BJ (cell line): ENCODE results near the gene CLSTN3. TPM values are rescaled to one million over a fixed set of nuclear protein-coding genes. Genes with fewer than 3 reads are reported as not detected.

Experiments
- CTCF ChIA-PET: fragments of 350-600 bp; formaldehyde crosslinking; extraction: SDS; loops from one replicate; lab custom pipeline; 2021; ENCODE audit warnings: antibody characterized with exemption, inconsistent platforms; lab: Yijun Ruan, JAX
- POLR2A ChIA-PET: fragments of 300-600 bp; sonication (Branson Sonifier 250); formaldehyde crosslinking; extraction: SDS; loops from one replicate; lab custom pipeline; 2021; ENCODE audit warnings: antibody characterized with exemption; lab: Charles Lee
- DNase-seq: peaks from one replicate; pipeline ENCODE4 v3.0.0-alpha.2; 2011; ENCODE audit warnings: low read depth
- H3K27me3 ChIP-seq: 2 replicates; pipeline ENCODE4 v1.6.0; 2011; ENCODE audit warnings: low read length; ENCODE audit not compliant: control insufficient read depth, insufficient read depth
- H3K36me3 ChIP-seq: 2 replicates; pipeline ENCODE4 v1.5.1; 2011; ENCODE audit warnings: low read length; ENCODE audit not compliant: control insufficient read depth, insufficient read depth
- H3K4me3 ChIP-seq: 2 replicates; pipeline ENCODE4 v1.5.1; 2011; ENCODE audit warnings: low read depth, mild to moderate bottlenecking, control low read depth, low read length
- polyA plus RNA-seq: library from polyadenylated mRNA; depleted of rRNA; stranded (reverse); fragments of >200 nt; gene quantifications from 2 replicates; pipeline ENCODE4 v1.2.3, GENCODE V29; 2011
- TF ChIP-seq, protein P1 (sequence below): IDR thresholded peaks from 2 replicates; pipeline ENCODE4 v1.5.1; 2011; ENCODE audit warnings: low read depth, mild to moderate bottlenecking, control low read depth, inconsistent platforms, low read length, moderate library complexity; ENCODE audit not compliant: insufficient read depth

Gene CLSTN3
- polyA plus RNA-seq, 1 experiment: 19.2 TPM

DNA sequence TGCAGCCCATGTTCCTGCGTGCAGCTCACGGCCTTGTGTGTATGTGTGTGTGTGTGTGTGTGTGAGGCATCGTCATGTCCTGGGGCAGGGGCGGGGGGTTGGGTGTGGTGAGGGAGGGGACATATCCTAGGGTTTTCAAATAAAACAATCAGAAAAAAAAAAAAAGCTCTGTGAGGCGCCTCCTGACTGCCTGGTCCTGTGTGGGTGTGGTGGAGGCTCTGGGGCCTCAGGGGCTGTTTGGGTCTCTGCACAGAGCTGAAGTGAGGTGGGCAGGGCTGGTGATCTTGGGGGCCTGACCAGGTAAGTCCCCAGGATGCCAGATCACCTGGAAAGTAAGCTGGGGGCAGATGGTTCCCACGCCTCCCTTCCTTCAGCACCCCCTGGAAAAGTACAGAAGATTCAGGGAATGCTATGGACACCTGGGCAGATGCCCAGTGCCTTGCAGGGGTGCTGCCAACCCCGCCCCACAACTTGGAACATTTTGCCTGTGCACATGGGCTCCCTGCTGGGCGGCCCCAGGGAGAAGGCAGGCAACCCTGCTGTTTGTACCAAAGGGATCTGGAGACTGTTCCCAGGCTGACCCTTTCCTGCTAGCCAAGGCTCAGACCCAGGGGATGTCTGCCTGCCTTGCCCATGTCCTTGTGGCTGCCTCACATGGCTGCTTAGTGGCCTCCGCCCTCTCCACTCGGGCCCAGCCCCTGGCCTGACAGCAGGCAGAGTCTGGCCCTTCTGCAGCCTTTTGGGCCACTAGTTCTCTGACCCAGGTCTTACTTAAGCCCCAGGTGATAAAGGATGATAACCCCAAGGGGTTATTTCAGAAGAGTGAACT, 28.8 kb downstream of the CLSTN3 start:
- H3K36me3 ChIP-seq: peaks cover 10% of the 10 kb centered on the region; the same call in 1 of the 2 replicates
- H3K27me3 ChIP-seq: peaks cover 2% of the 10 kb centered on the region
- no peak for DNase-seq
- CTCF ChIA-PET: interaction anchor here (0.6 kb wide), 1 partner anchor 22 kb away, joined by 4 read pairs; no protein-coding TSS in a partner anchor
- TF ChIP-seq, protein P1, sequence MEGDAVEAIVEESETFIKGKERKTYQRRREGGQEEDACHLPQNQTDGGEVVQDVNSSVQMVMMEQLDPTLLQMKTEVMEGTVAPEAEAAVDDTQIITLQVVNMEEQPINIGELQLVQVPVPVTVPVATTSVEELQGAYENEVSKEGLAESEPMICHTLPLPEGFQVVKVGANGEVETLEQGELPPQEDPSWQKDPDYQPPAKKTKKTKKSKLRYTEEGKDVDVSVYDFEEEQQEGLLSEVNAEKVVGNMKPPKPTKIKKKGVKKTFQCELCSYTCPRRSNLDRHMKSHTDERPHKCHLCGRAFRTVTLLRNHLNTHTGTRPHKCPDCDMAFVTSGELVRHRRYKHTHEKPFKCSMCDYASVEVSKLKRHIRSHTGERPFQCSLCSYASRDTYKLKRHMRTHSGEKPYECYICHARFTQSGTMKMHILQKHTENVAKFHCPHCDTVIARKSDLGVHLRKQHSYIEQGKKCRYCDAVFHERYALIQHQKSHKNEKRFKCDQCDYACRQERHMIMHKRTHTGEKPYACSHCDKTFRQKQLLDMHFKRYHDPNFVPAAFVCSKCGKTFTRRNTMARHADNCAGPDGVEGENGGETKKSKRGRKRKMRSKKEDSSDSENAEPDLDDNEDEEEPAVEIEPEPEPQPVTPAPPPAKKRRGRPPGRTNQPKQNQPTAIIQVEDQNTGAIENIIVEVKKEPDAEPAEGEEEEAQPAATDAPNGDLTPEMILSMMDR: no peak
- no peak overlapping the region for H3K4me3 ChIP-seq
- POLR2A ChIA-PET: no interaction called here

DNA sequence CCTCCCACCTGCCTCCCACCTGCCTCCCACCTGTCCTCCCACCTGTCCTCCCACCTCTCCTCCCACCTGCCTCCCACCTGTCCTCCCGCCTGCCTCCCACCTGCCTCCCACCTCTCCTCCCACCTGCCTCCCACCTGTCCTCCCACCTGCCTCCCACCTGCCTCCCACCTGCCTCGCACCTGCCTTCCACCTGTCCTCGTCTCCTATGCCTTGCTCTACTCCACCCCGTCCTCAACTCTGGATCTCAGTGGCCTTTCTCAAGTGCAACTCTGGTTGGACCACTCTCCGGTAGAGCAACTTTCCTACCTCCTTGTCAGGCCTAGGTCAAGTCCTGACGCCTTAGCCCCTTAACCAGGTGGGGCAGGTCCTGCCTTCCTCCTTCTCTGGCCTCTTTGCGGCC, 30.0 kb downstream of the CLSTN3 start:
- POLR2A ChIA-PET: no interaction called here
- CTCF ChIA-PET: interaction anchor here (0.5 to 5.1 kb wide), 3 partner anchors 14 to 135 kb away, joined by 3 to 46 read pairs (median 5); no protein-coding TSS in a partner anchor
- H3K36me3 ChIP-seq: peaks cover 10% of the 10 kb centered on the region; the same call in 1 of the 2 replicates
- peaks cover 2% of the 10 kb centered on the region for H3K27me3 ChIP-seq
- TF ChIP-seq, protein P1: no peak
- H3K4me3 ChIP-seq: no peak overlapping the region
- DNase-seq: no peak

DNA sequence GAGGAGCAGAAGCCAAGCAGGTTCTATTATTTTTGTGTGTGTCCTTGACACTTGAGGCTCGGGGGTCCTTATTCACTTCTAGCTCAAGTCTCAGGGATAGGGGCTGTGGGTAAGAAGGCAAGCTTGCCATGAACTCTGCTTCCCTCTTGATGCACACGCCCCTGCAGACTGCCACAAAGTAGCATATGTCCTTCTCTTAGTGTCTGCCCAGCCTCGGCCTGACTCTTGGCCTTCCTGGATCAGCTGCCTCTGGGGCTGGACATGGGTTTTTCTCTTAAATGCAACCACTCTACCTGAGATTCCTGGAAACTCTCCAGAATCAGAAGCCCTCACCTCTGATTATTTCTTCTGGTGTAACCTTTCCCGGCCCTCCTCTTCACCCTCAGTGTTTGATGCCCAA, 31.2 kb downstream of the CLSTN3 start:
- CTCF ChIA-PET: interaction anchor here (0.6 to 5.1 kb wide), 6 partner anchors 9 to 48 kb away, joined by 3 to 46 read pairs (median 5); no protein-coding TSS in a partner anchor
- H3K36me3 ChIP-seq: peaks cover 9% of the 10 kb centered on the region; the same call in 1 of the 2 replicates
- peaks cover 2% of the 10 kb centered on the region for H3K27me3 ChIP-seq
- H3K4me3 ChIP-seq: no peak overlapping the region
- TF ChIP-seq, protein P1: no peak
- DNase-seq: no peak
- POLR2A ChIA-PET: no interaction called here

- TF ChIP-seq, protein P1: no peak
- peaks cover 6% of the 10 kb centered on the region; the same call in 1 of the 2 replicates for H3K36me3 ChIP-seq
- ChIA-PET POLR2A (no interaction called here), CTCF (interaction anchor here (1.0 to 5.1 kb wide), 11 partner anchors 8 to 101 kb away, joined by 3 to 46 read pairs (median 7); partner anchors contain the start of gene C1S)
- H3K27me3 ChIP-seq: peaks cover 2% of the 10 kb centered on the region
- no peak for DNase-seq
- no peak overlapping the region for H3K4me3 ChIP-seq
Measured at GRCh38 chr12:7161811-7162210, 31.6 kb downstream of the CLSTN3 start.

- Histone ChIP-seq H3K4me3 (no peak overlapping the region), H3K36me3 (peaks cover 1% of the 10 kb centered on the region; the same call in 1 of the 2 replicates), H3K27me3 (peaks cover 2% of the 10 kb centered on the region)
- POLR2A ChIA-PET: no interaction called here
- no peak for DNase-seq
- TF ChIP-seq, protein P1: peak; percentile 76
- CTCF ChIA-PET: interaction anchor here (0.6 to 5.1 kb wide), 13 partner anchors 8 to 102 kb away, joined by 3 to 46 read pairs (median 5); partner anchors contain the start of gene C1S
Measured at GRCh38 chr12:7162691-7163114, 32.5 kb downstream of the CLSTN3 start.
